Astrocyte (in vitro differentiated cells and primary cell): ENCODE data around the gene TRMT44. TPM values are rescaled to one million over a fixed set of nuclear protein-coding genes. Genes with fewer than 3 reads are reported as not detected.
"Not testable (repeated sequence)": the region's sequence is repeated elsewhere in the genome, so short reads cannot be mapped to it uniquely, and the experiment has no call there.

Source experiments
- DNase-seq: peaks from one replicate; pipeline ENCODE4 v3.0.0-alpha.2; 2010; ENCODE audit warnings: low read depth
- FAIRE-seq: peaks from 2 replicates; lab custom pipeline; 2011; peaks lifted over from hg19 to GRCh38; lab: Jason Lieb, UNC
- H2AFZ ChIP-seq: 2 replicates; pipeline ENCODE4 v1.6.0; 2012; ENCODE audit warnings: low read depth, low read length, inconsistent platforms
- H3K27ac ChIP-seq: 2 replicates; pipeline ENCODE4 v1.5.1; 2011; ENCODE audit warnings: low read depth, low read length, inconsistent platforms
- H3K27me3 ChIP-seq: 2 replicates; pipeline ENCODE4 v1.6.0; 2011; ENCODE audit warnings: low read length, inconsistent platforms; ENCODE audit not compliant: insufficient read depth
- H3K36me3 ChIP-seq: 2 replicates; pipeline ENCODE4 v1.5.1; 2011; ENCODE audit warnings: low read length, inconsistent platforms; ENCODE audit not compliant: insufficient read depth
- H3K4me1 ChIP-seq: 2 replicates; pipeline ENCODE4 v1.5.1; 2011; ENCODE audit warnings: low read length, inconsistent platforms; ENCODE audit not compliant: insufficient read depth
- H3K4me2 ChIP-seq: 2 replicates; pipeline ENCODE4 v1.6.0; 2012; ENCODE audit warnings: low read length, inconsistent platforms
- H3K4me3 ChIP-seq: 2 replicates; pipeline ENCODE4 v1.5.1; 2011; ENCODE audit warnings: low read depth, mild to moderate bottlenecking, low read length, inconsistent platforms; ENCODE audit not compliant: insufficient read depth
- H3K79me2 ChIP-seq: 2 replicates; pipeline ENCODE4 v1.6.0; 2012; ENCODE audit warnings: mild to moderate bottlenecking, low read length, inconsistent platforms; ENCODE audit not compliant: insufficient read depth
- H3K9ac ChIP-seq: 2 replicates; pipeline ENCODE4 v1.6.0; 2012; ENCODE audit warnings: mild to moderate bottlenecking, low read length, inconsistent platforms
- H3K9me3 ChIP-seq: 2 replicates; pipeline ENCODE4 v1.5.1; 2012; ENCODE audit warnings: low read depth, mild to moderate bottlenecking, low read length, inconsistent platforms; ENCODE audit not compliant: insufficient read depth
- H4K20me1 ChIP-seq: 2 replicates; pipeline ENCODE4 v1.6.0; 2012; ENCODE audit warnings: low read length, inconsistent platforms; ENCODE audit not compliant: insufficient read depth
- H3K27ac Mint-ChIP-seq: one replicate; pipeline ENCODE4 v1.8.0; 2021; ENCODE audit warnings: mild to moderate bottlenecking, mixed read lengths; ENCODE audit not compliant: unreplicated experiment
- H3K27me3 Mint-ChIP-seq: one replicate; pipeline ENCODE4 v1.8.0; 2021; ENCODE audit warnings: low read depth, mixed read lengths; ENCODE audit not compliant: unreplicated experiment
- H3K36me3 Mint-ChIP-seq: one replicate; pipeline ENCODE4 v1.8.0; 2021; ENCODE audit warnings: low read depth, mixed read lengths; ENCODE audit not compliant: unreplicated experiment
- H3K4me1 Mint-ChIP-seq: one replicate; pipeline ENCODE4 v1.8.0; 2021; ENCODE audit warnings: low read depth, mixed read lengths; ENCODE audit not compliant: unreplicated experiment
- H3K4me3 Mint-ChIP-seq: one replicate; pipeline ENCODE4 v1.8.0; 2021; ENCODE audit warnings: mild to moderate bottlenecking, moderate library complexity, mixed read lengths; ENCODE audit not compliant: unreplicated experiment
- H3K9me3 Mint-ChIP-seq: one replicate; pipeline ENCODE4 v1.8.0; 2021; ENCODE audit warnings: mild to moderate bottlenecking, mixed read lengths; ENCODE audit not compliant: unreplicated experiment
- EZH2 ChIP-seq: IDR thresholded peaks from 2 replicates; pipeline ENCODE4 v1.6.1; 2012; ENCODE audit warnings: mild to moderate bottlenecking, low read length, inconsistent platforms; ENCODE audit not compliant: insufficient read depth
- total RNA-seq: library from RNA; stranded (reverse); gene quantifications from 2 replicates; pipeline ENCODE4 v1.2.1, GENCODE V29; 2021
- TF ChIP-seq, protein P1 (sequence below): IDR thresholded peaks from 2 replicates; pipeline ENCODE4 v1.5.1; 2011; ENCODE audit warnings: low read depth, mild to moderate bottlenecking, inconsistent platforms, low read length, moderate library complexity; ENCODE audit not compliant: insufficient read depth

The TRMT44 gene
- total RNA-seq, 1 donor from 2014 or later: 18.0 TPM

DNA sequence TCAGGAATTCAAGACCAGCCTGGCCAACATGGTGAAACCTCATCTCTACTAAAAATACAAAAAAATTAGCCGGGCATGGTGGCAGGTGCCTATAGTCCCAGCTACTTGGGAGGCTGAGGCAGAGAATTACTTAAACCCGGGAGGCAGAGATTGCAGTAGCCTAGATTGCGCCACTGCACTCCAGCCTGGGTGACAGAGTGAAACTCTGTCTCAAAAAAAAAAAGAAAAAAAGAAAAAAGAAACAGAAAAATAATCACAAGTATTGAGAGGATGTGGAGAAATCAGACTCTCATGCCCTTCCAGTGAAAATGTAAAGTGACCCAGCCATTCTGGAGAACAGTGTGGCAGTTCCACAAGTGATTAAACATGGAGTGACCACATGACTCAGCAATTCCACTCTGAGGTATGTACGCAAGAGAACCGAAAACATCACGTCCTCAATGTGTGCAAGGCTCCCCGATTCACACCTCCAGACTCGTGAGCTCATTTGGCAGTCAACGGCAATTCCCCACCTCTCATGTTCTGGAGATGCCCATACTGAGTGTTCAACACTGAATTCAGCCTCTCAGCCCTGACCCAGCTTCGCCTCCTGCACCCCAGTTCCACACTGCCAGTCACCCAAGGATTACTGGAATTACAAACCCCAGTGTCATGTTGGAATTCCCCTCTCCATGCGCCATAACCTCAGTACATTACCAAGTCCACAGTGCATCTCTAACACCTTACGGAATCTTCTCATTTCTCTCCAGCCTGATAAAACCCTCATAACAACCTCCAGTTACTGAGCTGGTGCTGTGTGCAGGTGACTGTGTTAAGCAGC, 21.1 kb upstream of the TRMT44 start:
- FAIRE-seq: no peak
- Histone ChIP-seq H3K9ac (no peak overlapping the region), H3K4me3 (no peak overlapping the region), H3K4me1 (no peaks in the 10 kb centered on the region), H3K27me3 (no peaks in the 10 kb centered on the region), H3K79me2 (peaks cover 26% of the 10 kb centered on the region), H2AFZ (no peak overlapping the region), H3K27ac (no peak overlapping the region), H4K20me1 (peaks cover 69% of the 10 kb centered on the region), H3K4me2 (no peak overlapping the region), H3K9me3 (no peaks in the 10 kb centered on the region), H3K36me3 (peaks cover 8% of the 10 kb centered on the region)
- H3K27ac Mint-ChIP-seq: no peak overlapping the region
- peaks cover 3% of the 10 kb centered on the region for H3K9me3 Mint-ChIP-seq
- TF ChIP-seq, protein P1, sequence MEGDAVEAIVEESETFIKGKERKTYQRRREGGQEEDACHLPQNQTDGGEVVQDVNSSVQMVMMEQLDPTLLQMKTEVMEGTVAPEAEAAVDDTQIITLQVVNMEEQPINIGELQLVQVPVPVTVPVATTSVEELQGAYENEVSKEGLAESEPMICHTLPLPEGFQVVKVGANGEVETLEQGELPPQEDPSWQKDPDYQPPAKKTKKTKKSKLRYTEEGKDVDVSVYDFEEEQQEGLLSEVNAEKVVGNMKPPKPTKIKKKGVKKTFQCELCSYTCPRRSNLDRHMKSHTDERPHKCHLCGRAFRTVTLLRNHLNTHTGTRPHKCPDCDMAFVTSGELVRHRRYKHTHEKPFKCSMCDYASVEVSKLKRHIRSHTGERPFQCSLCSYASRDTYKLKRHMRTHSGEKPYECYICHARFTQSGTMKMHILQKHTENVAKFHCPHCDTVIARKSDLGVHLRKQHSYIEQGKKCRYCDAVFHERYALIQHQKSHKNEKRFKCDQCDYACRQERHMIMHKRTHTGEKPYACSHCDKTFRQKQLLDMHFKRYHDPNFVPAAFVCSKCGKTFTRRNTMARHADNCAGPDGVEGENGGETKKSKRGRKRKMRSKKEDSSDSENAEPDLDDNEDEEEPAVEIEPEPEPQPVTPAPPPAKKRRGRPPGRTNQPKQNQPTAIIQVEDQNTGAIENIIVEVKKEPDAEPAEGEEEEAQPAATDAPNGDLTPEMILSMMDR: no peak
- TF ChIP-seq EZH2: no peak
- peak; percentile 58 for DNase-seq
- peaks cover 42% of the 10 kb centered on the region for H3K36me3 Mint-ChIP-seq
- no peak overlapping the region for H3K4me3 Mint-ChIP-seq
- no peaks in the 10 kb centered on the region for H3K27me3 Mint-ChIP-seq
- H3K4me1 Mint-ChIP-seq: peaks cover 11% of the 10 kb centered on the region

- H3K27ac Mint-ChIP-seq, DNase-seq, H3K4me1 ChIP-seq, H3K27ac ChIP-seq, H3K9me3 Mint-ChIP-seq, H3K4me2 ChIP-seq, H2AFZ ChIP-seq, FAIRE-seq, H3K4me3 Mint-ChIP-seq, H3K4me3 ChIP-seq, H3K36me3 ChIP-seq, H3K27me3 ChIP-seq, H3K9me3 ChIP-seq, H3K27me3 Mint-ChIP-seq, H3K9ac ChIP-seq: not testable (repeated sequence)
- peaks cover 64% of the 10 kb centered on the region for H4K20me1 ChIP-seq
- Mint-ChIP-seq H3K4me1 (peaks cover 13% of the 10 kb centered on the region), H3K36me3 (peaks cover 42% of the 10 kb centered on the region)
- peaks cover 26% of the 10 kb centered on the region for H3K79me2 ChIP-seq
Measured at GRCh38 chr4:8420151-8420550, 20.4 kb upstream of the TRMT44 start.

DNA sequence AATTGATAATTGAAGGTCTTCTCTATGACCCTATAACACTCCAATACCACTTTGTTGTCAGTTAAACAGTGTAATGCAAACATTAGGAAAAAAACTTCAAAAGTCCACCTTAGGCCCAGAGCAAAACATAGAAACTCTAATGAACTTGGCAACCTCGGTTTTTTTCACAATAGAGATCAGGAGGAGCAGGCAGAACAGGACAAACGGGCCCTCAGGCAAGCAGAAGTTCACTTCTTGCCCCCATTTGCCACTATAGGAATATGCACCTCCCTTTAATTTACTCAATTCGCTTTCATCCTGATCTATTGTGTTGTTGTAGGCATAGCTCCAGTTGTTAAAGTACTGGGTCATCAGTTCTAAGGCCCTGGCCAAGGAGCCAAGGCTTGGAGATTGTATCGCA, 18.2 kb upstream of the TRMT44 start:
- Histone ChIP-seq H3K27ac (no peak overlapping the region), H3K79me2 (peaks cover 32% of the 10 kb centered on the region), H3K4me3 (no peak overlapping the region), H3K4me2 (no peak overlapping the region), H3K4me1 (no peaks in the 10 kb centered on the region), H2AFZ (no peak overlapping the region), H3K27me3 (no peaks in the 10 kb centered on the region), H3K9me3 (no peaks in the 10 kb centered on the region), H4K20me1 (peaks cover 55% of the 10 kb centered on the region), H3K9ac (no peak overlapping the region), H3K36me3 (no peaks in the 10 kb centered on the region)
- Mint-ChIP-seq H3K27ac (no peak overlapping the region), H3K27me3 (no peaks in the 10 kb centered on the region), H3K4me1 (peaks cover 29% of the 10 kb centered on the region), H3K9me3 (peaks cover 8% of the 10 kb centered on the region), H3K4me3 (no peak overlapping the region), H3K36me3 (peaks cover 44% of the 10 kb centered on the region)
- no peak for DNase-seq
- FAIRE-seq: no peak
- TF ChIP-seq EZH2: no peak
- TF ChIP-seq, protein P1: no peak
